Measurements from ENCODE around the gene SRRM5. TPM values are rescaled to one million over a fixed set of nuclear protein-coding genes. Genes with fewer than 3 reads are reported as not detected.

SRRM5 gene
- total and polyA plus RNA-seq, 5 donors, result 0.23 to 0.34 (median 0.29) TPM; not detected in 1

DNA sequence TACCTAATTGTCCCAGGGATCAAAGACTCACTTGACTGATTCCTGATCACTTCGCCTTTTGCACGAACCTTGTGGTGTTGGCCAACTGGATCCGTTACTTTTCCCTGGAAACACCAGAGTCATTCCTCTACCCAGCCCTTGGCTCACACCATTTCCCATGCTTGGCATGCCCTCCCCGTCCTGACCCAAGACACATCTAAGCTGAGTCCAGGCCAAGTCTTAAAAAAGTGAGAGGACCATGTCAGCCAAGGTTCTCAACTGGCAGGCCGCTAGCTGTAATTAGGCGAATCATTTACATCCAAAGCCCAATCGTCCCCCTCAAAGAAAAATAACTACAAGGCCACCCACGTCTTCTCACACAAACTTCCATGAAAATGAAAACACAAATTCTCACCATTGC lies 46.6 kb downstream of the SRRM5 start:
- no peak for ATAC-seq
- Histone ChIP-seq H3K4me1 (ENCODE audit: control insufficient read depth, insufficient read depth, low read length) (no peaks in the 10 kb centered on the region), H3K27ac (ENCODE audit: low read length) (no peak overlapping the region), H3K4me3 (ENCODE audit: low read length) (no peak overlapping the region), H3K9me3 (ENCODE audit: control insufficient read depth, low read length) (no peaks in the 10 kb centered on the region), H3K27me3 (ENCODE audit: control insufficient read depth, insufficient read depth) (no peaks in the 10 kb centered on the region)
- WGBS, result 95% methylated on average over 8 of the region's 8 CpGs
- intact Hi-C loops (cut with DNase I), result loop anchor here in 3 of 4 donors (5.0 to 10.0 kb wide), 3 partner anchors 104 to 214 kb away; no protein-coding TSS in a partner anchor
- no peak for DNase-seq

DNA sequence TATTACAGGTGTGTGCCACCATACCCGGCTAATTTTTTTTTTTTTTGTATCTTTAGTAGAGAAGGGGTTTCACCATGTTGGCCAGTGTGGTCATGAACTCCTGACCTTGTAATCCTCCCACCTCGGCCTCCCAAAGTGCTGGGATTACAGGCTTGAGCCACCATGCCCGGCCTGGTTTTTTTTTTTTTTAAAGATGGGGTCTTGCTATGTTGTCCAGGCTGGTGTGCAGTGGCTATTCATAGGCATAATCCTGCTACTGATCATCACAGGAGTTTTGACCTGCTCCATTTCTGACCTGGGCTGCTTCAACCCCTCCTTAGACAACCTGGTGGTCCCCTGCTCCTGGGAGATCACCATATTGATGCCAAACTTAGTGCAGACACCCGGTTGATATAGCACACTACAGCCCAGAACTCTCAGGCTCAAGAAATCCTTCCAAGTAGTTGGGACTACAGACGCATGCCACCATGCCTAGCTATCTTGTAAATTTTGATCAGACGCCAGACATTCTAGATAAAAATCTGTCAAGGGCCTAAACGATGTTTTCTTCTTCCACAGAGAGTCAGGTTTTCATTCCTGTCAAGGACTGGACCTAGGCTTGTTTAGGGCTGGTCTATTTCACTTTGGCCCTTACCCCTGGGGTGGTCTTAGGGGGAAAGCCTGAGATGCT lies 48.5 kb downstream of the SRRM5 start:
- ATAC-seq (no peak), DNase-seq (no peak)
- intact Hi-C loops (cut with DNase I), result loop anchor here in 1 of 4 donors (10.0 kb wide), 1 partner anchor 216 kb away; no protein-coding TSS in a partner anchor
- WGBS, result 87% methylated on average over 7 of the region's 7 CpGs
- H3K4me3 ChIP-seq (ENCODE audit: low read length), result no peak overlapping the region
- no peaks in the 10 kb centered on the region for H3K4me1 ChIP-seq (ENCODE audit: control insufficient read depth, insufficient read depth, low read length)
- H3K27ac ChIP-seq (ENCODE audit: low read length), result no peak overlapping the region
- no peaks in the 10 kb centered on the region for H3K27me3 ChIP-seq (ENCODE audit: control insufficient read depth, insufficient read depth)
- no peaks in the 10 kb centered on the region for H3K9me3 ChIP-seq (ENCODE audit: control insufficient read depth, low read length)

DNA sequence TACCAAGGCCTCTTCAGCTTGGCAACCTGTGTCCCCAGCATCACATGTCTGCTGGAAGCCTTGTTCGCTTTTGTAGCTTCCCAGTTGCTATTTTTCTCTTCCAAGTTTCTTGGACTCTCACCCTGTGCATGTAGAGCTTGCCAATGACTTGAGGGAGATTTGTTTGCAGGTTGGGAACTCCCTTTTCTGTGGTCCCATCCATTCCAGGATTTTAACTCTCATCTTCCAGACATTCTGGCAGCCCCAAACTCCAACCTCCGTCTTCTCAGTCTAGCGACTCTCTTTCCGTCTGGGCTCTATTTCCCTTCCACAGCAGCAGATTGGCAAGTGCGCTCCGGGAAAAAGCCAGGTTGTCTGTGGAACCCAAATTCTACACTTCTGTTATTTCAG lies 49.1 kb downstream of the SRRM5 start:
- DNase-seq (no peak), ATAC-seq (no peak)
- Histone ChIP-seq H3K27me3 (ENCODE audit: control insufficient read depth, insufficient read depth) (no peaks in the 10 kb centered on the region), H3K9me3 (ENCODE audit: control insufficient read depth, low read length) (no peaks in the 10 kb centered on the region), H3K4me1 (ENCODE audit: control insufficient read depth, insufficient read depth, low read length) (no peaks in the 10 kb centered on the region), H3K4me3 (ENCODE audit: low read length) (no peak overlapping the region), H3K27ac (ENCODE audit: low read length) (no peak overlapping the region)
- 90% methylated on average over 6 of the region's 6 CpGs for WGBS
- intact Hi-C loops (cut with DNase I), result loop anchor here in 1 of 4 donors (10.0 kb wide), 1 partner anchor 216 kb away; no protein-coding TSS in a partner anchor

DNA sequence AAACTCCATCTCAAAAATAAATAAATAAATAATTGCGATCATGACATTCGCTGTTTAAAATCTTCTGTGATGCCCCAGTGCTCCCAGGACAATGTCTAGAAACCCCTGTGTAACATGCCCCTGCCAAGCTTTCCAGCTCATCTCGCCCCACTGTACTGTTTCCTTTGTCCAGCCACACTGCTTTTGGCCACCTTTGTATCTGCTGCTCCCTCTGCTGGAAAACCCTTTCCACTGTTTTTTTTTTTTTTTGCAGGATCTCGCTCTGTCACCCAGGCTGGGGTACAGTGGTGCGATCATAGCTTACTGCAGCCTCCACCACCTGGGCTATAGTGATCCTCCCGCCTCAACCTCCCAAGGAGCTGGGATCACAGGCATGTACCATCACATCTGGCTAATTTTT lies 50.6 kb downstream of the SRRM5 start:
- H3K27ac ChIP-seq (ENCODE audit: low read length), result no peak overlapping the region
- WGBS, result 94% methylated on average over 6 of the region's 6 CpGs
- H3K27me3 ChIP-seq (ENCODE audit: control insufficient read depth, insufficient read depth), result no peaks in the 10 kb centered on the region
- H3K4me1 ChIP-seq (ENCODE audit: control insufficient read depth, insufficient read depth, low read length), result no peaks in the 10 kb centered on the region
- no peak overlapping the region for H3K4me3 ChIP-seq (ENCODE audit: low read length)
- ATAC-seq (no peak), DNase-seq (no peak)
- H3K9me3 ChIP-seq (ENCODE audit: control insufficient read depth, low read length), result no peaks in the 10 kb centered on the region
- intact Hi-C loops (cut with DNase I), result loop anchor here in 1 of 4 donors (10.0 kb wide), 1 partner anchor 218 kb away; no protein-coding TSS in a partner anchor

DNA sequence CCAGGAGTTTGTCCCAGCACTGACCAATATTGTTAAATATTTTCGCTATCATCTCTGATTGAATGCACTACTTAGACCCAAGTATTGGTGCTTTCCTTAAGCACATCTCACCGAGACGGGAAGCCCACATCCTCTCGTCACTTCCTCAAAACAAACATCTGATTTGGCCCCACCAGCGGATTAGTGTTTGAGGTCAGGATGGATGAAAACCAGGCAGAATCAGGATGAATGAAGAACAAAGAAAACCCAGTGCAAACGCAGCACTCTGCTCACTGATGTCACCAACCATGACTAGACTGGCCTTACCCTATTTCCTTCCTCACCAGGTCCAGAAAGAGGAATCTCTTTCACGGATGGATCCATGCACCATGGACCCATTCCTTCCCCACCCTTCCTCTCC lies 52.1 kb downstream of the SRRM5 start:
- Histone ChIP-seq H3K27ac (ENCODE audit: low read length) (no peak overlapping the region), H3K27me3 (ENCODE audit: control insufficient read depth, insufficient read depth) (no peaks in the 10 kb centered on the region), H3K9me3 (ENCODE audit: control insufficient read depth, low read length) (no peaks in the 10 kb centered on the region), H3K4me3 (ENCODE audit: low read length) (no peak overlapping the region), H3K4me1 (ENCODE audit: control insufficient read depth, insufficient read depth, low read length) (no peaks in the 10 kb centered on the region)
- intact Hi-C loops (cut with DNase I), result loop anchor here in 1 of 4 donors (10.0 kb wide), 1 partner anchor 219 kb away; no protein-coding TSS in a partner anchor
- 50% methylated on average over 7 of the region's 7 CpGs for WGBS
- no peak for DNase-seq
- ATAC-seq, result no peak

Other genes starting within 250 kb of the SRRM5 start
- not detected for gene TEX101, start 197.2 kb upstream of the SRRM5 start, total RNA-seq
- gene TEX101, start 197.2 kb upstream of the SRRM5 start, polyA plus RNA-seq, result not detected
- 1 to 10 TPM in 1 of 4 donors, under 1 TPM in 3; 0.53 to 1.5 (median 0.75) TPM for gene LYPD3, start 146.5 kb upstream of the SRRM5 start, total RNA-seq
- 0.97 TPM for gene LYPD3, start 146.5 kb upstream of the SRRM5 start, polyA plus RNA-seq
- gene PHLDB3, start 107.3 kb upstream of the SRRM5 start, total RNA-seq, result 10 to 100 TPM in 2 of 4 donors, 1 to 10 TPM in 2; 6.3 to 11.4 (median 8.7) TPM
- gene PHLDB3, start 107.3 kb upstream of the SRRM5 start, polyA plus RNA-seq, result 6.9 TPM
- 10 to 100 TPM; 12.6 to 18.2 (median 14.9) TPM for gene ETHE1, start 84.9 kb upstream of the SRRM5 start, total RNA-seq
- gene ETHE1, start 84.9 kb upstream of the SRRM5 start, polyA plus RNA-seq, result 14.1 TPM
- 1 to 10 TPM; 1.4 to 3.2 (median 2.4) TPM for gene ZNF575, start 78.9 kb upstream of the SRRM5 start, total RNA-seq
- 0.97 TPM for gene ZNF575, start 78.9 kb upstream of the SRRM5 start, polyA plus RNA-seq
- 10 to 100 TPM; 13.5 to 17.1 (median 15.6) TPM for gene XRCC1, start 36.6 kb upstream of the SRRM5 start, total RNA-seq
- 11.2 TPM for gene XRCC1, start 36.6 kb upstream of the SRRM5 start, polyA plus RNA-seq
- 1 to 10 TPM; 3.8 to 6.8 (median 4.9) TPM for gene PINLYP, start 36.3 kb upstream of the SRRM5 start, total RNA-seq
- gene PINLYP, start 36.3 kb upstream of the SRRM5 start, polyA plus RNA-seq, result 9.8 TPM
- gene IRGQ, start 16.0 kb upstream of the SRRM5 start, total RNA-seq, result 10 to 100 TPM; 19.4 to 29.2 (median 24.7) TPM
- 9.4 TPM for gene IRGQ, start 16.0 kb upstream of the SRRM5 start, polyA plus RNA-seq
- 10 to 100 TPM; 11.5 to 15.4 (median 13.0) TPM for gene ZNF576, start 15.5 kb upstream of the SRRM5 start, total RNA-seq
- 11.6 TPM for gene ZNF576, start 15.5 kb upstream of the SRRM5 start, polyA plus RNA-seq
- 10 to 100 TPM; 41.4 to 50.6 (median 45.7) TPM for gene ZNF428, start 7.5 kb downstream of the SRRM5 start, total RNA-seq
- gene ZNF428, start 7.5 kb downstream of the SRRM5 start, polyA plus RNA-seq, result 65.0 TPM
- gene CADM4, start 27.8 kb downstream of the SRRM5 start, total RNA-seq, result 10 to 100 TPM; 12.4 to 15.9 (median 14.1) TPM
- 17.6 TPM for gene CADM4, start 27.8 kb downstream of the SRRM5 start, polyA plus RNA-seq
- gene PLAUR, start 58.1 kb downstream of the SRRM5 start, total RNA-seq, result 10 to 100 TPM in 1 of 4 donors, 1 to 10 TPM in 3; 4.6 to 15.4 (median 7.1) TPM
- 7.9 TPM for gene PLAUR, start 58.1 kb downstream of the SRRM5 start, polyA plus RNA-seq
- gene IRGC, start 104.0 kb downstream of the SRRM5 start, total RNA-seq, result not detected
- gene IRGC, start 104.0 kb downstream of the SRRM5 start, polyA plus RNA-seq, result not detected
- gene SMG9, start 142.9 kb downstream of the SRRM5 start, total RNA-seq, result 10 to 100 TPM; 14.8 to 21.0 (median 15.8) TPM
- 11.7 TPM for gene SMG9, start 142.9 kb downstream of the SRRM5 start, polyA plus RNA-seq
- 1 to 10 TPM in 1 of 4 donors, under 1 TPM in 2, not detected in 1; 0.26 to 1.4 (median 0.32) TPM for gene KCNN4, start 168.9 kb downstream of the SRRM5 start, total RNA-seq
- 0.34 TPM for gene KCNN4, start 168.9 kb downstream of the SRRM5 start, polyA plus RNA-seq
- 1 to 10 TPM in 2 of 4 donors, under 1 TPM in 2; 0.28 to 2.5 (median 0.90) TPM for gene LYPD5, start 190.4 kb downstream of the SRRM5 start, total RNA-seq
- 0.34 TPM for gene LYPD5, start 190.4 kb downstream of the SRRM5 start, polyA plus RNA-seq
- 10 to 100 TPM; 10.7 to 13.8 (median 11.3) TPM for gene ZNF283, start 215.2 kb downstream of the SRRM5 start, total RNA-seq
- 4.7 TPM for gene ZNF283, start 215.2 kb downstream of the SRRM5 start, polyA plus RNA-seq